Measurements from ENCODE around the gene SHD.

DNA sequence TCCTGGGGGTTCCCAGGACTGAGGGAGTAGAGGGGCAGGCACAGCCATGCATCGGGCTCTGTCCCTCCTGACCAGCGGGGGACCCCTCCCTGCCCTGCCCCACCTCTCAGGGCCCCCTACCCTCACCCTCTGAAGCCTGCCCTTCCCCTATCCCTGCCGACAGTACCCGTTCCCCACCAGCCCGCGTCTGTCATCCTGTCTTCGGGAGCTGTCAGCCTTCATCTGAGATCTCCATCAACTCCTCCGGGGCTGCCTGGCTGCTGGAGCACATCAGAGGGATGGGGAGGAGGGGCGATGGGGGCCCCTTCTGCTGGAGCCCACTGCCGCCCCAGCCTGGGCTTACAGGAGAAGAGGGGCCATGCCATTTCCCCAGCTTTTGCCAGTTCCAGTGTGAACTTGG, 6.2 kb upstream of the SHD start:
- TF ChIP-seq, protein P1, sequence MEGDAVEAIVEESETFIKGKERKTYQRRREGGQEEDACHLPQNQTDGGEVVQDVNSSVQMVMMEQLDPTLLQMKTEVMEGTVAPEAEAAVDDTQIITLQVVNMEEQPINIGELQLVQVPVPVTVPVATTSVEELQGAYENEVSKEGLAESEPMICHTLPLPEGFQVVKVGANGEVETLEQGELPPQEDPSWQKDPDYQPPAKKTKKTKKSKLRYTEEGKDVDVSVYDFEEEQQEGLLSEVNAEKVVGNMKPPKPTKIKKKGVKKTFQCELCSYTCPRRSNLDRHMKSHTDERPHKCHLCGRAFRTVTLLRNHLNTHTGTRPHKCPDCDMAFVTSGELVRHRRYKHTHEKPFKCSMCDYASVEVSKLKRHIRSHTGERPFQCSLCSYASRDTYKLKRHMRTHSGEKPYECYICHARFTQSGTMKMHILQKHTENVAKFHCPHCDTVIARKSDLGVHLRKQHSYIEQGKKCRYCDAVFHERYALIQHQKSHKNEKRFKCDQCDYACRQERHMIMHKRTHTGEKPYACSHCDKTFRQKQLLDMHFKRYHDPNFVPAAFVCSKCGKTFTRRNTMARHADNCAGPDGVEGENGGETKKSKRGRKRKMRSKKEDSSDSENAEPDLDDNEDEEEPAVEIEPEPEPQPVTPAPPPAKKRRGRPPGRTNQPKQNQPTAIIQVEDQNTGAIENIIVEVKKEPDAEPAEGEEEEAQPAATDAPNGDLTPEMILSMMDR (IDR thresholded peaks at IDR 0.05; ENCODE audit: low read depth, low read length), result no peak
- TF ChIP-seq POLR2A (IDR thresholded peaks at IDR 0.05; ENCODE audit: extremely low read depth, insufficient read length), result no peak
- TF ChIP-seq MAX (IDR thresholded peaks at IDR 0.05; ENCODE audit: low read depth, low read length), result no peak
- no peak for TF ChIP-seq MYC (IDR thresholded peaks at IDR 0.05; ENCODE audit: low read depth, low read length)
